K562 (cell line): ENCODE measurements around the gene TRIM65. TPM values are rescaled to one million over a fixed set of nuclear protein-coding genes. Genes with fewer than 3 reads are reported as not detected.

ENCODE experiments used
- REST ChIP-seq, 2 experiments: fragments of 450-650 bp; formaldehyde crosslinking in 1 of 2; IDR thresholded peaks; 2 replicates each; pipeline versions ENCODE4 v1.4.0 to v1.6.1; 2014 to 2020; ENCODE audit warnings: mild to moderate bottlenecking in 2 of 2, borderline replicate concordance in 1 of 2, low read depth in 1 of 2
- TFE3 ChIP-seq: fragments of 450-650 bp; formaldehyde crosslinking; IDR thresholded peaks from 2 replicates; pipeline ENCODE4 v1.4.0; 2020; ENCODE audit warnings: mild to moderate bottlenecking, mixed read lengths
- USF1 ChIP-seq: sonication (generic); formaldehyde crosslinking; IDR thresholded peaks from 2 replicates; pipeline ENCODE4 v1.9.0; 2022; ENCODE audit warnings: mild to moderate bottlenecking, missing genetic modification reagents
- ZBTB40 ChIP-seq, 2 experiments: fragments of 450-650 bp in 1 of 2; sonication (generic) in 1 of 2; formaldehyde crosslinking in 1 of 2; IDR thresholded peaks; 2 replicates each; pipeline versions ENCODE4 v1.7.1 to v1.9.0; 2016 to 2022; ENCODE audit warnings: inconsistent platforms in 1 of 2, mild to moderate bottlenecking in 1 of 2, missing genetic modification reagents in 1 of 2
- polyA plus RNA-seq, 8 experiments: library from polyadenylated mRNA; depleted of rRNA in 4 of 8; stranded (reverse) in 5 of 8; unstranded in 3 of 8; fragments of >200 nt; fragmentation: Nextera tagmentation in 2 of 8; fragmentation: Illumina TruSeq in 1 of 8; extraction: Ambion mirVana in 2 of 8; extraction: Trizol in 1 of 8; gene quantifications; 2 replicates each; pipeline versions ENCODE4 v1.2.1 to v1.2.3, GENCODE V29; 2011 to 2014; ENCODE audit warnings: inconsistent platforms in 1 of 8, missing spikeins in 1 of 8
- total RNA-seq, 7 experiments: library from RNA; depleted of rRNA in 6 of 7; stranded (reverse); fragments of >200 nt in 6 of 7; fragmentation: Illumina TruSeq in 2 of 7; extraction: Trizol in 2 of 7; gene quantifications; 2 replicates each; pipeline versions ENCODE4 v1.2.1 to v1.2.3, GENCODE V29; 2011 to 2021; ENCODE audit warnings: low replicate concordance in 1 of 7

Gene TRIM65
- total and polyA plus RNA-seq, 9 of the 15 experiments (the other 6 are each of a cell fraction or from before 2014, with no cell fraction given): 2.8 to 45.7 (median 22.9) TPM

- TF ChIP-seq REST (IDR thresholded peaks at IDR 0.05; ENCODE audit: borderline replicate concordance) (peak; percentile 52), REST (CRISPR knock-in tag; IDR thresholded peaks at IDR 0.05; ENCODE audit: low read depth) (no peak), ZBTB40 (IDR thresholded peaks at IDR 0.05) (no peak), ZBTB40 (CRISPR knock-in tag; IDR thresholded peaks at IDR 0.05) (no peak), TFE3 (CRISPR knock-in tag) (no peak), USF1 (0 out of 2 replicates have a peak, but pooled peaks have one; percentile 25)
Observed at GRCh38 chr17:75848523-75849278, 48.0 kb downstream of the TRIM65 start (continued).
